Measurements from ENCODE around the gene TMEM106B. TPM values are rescaled to one million over a fixed set of nuclear protein-coding genes. Genes with fewer than 3 reads are reported as not detected.
"Not testable (repeated sequence)": the region's sequence is repeated elsewhere in the genome, so short reads cannot be mapped to it uniquely, and the experiment has no call there.

TMEM106B gene
- total RNA-seq, 1 experiment from 2014 or later, result 33.7 TPM

DNA sequence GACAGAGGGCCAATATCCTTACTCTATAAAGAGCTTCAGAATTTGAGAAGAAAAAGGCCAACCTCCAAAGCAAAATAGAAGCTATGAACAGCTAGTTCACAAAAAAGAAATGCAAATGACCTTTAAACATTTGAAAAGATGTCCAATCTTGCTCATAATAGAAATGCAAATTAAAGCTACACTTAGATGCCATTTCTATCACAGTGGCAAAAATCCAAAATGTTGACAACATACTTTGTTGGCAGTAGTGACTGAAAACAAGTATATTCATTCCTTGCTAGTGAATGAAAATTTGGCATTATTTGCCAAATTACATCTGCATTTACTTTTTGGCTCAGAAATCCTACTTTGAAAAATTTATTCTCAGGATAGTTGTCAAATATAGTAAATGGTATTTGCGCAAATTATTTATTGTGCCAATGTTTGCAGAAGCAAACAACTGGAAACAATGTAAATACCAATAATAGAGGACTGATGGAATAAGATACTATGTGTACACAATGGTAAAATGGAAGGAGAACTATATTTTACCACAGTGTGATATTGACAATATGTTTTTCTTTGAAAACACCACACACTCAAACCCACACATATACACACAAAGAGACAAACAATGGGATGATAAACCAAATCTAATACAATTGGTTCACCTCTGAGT lies 9.4 kb downstream of the TMEM106B start:
- no TSS peak for BruUV-seq (replicated peaks)
- Mint-ChIP-seq H3K4me3 (ENCODE audit: unreplicated experiment) (no peak overlapping the region), H3K4me1 (ENCODE audit: insufficient read depth, unreplicated experiment) (peaks cover 5% of the 10 kb centered on the region), H3K9me3 (ENCODE audit: unreplicated experiment) (no peaks in the 10 kb centered on the region), H3K27me3 (ENCODE audit: insufficient read depth, unreplicated experiment) (no peaks in the 10 kb centered on the region), H3K27ac (ENCODE audit: low read depth, unreplicated experiment) (no peak overlapping the region), H3K36me3 (ENCODE audit: insufficient read depth, unreplicated experiment) (peaks cover 70% of the 10 kb centered on the region)
- intact Hi-C loops (cut with micrococcal nuclease), result no loop called here
- TF ChIP-seq, protein P1, sequence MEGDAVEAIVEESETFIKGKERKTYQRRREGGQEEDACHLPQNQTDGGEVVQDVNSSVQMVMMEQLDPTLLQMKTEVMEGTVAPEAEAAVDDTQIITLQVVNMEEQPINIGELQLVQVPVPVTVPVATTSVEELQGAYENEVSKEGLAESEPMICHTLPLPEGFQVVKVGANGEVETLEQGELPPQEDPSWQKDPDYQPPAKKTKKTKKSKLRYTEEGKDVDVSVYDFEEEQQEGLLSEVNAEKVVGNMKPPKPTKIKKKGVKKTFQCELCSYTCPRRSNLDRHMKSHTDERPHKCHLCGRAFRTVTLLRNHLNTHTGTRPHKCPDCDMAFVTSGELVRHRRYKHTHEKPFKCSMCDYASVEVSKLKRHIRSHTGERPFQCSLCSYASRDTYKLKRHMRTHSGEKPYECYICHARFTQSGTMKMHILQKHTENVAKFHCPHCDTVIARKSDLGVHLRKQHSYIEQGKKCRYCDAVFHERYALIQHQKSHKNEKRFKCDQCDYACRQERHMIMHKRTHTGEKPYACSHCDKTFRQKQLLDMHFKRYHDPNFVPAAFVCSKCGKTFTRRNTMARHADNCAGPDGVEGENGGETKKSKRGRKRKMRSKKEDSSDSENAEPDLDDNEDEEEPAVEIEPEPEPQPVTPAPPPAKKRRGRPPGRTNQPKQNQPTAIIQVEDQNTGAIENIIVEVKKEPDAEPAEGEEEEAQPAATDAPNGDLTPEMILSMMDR (IDR thresholded peaks at IDR 0.05; ENCODE audit: unreplicated experiment), result no peak
- CTCF ChIA-PET, result no interaction called here
- POLR2A ChIA-PET, result no interaction called here
- no peak for DNase-seq (ENCODE audit: unreplicated experiment)

DNA sequence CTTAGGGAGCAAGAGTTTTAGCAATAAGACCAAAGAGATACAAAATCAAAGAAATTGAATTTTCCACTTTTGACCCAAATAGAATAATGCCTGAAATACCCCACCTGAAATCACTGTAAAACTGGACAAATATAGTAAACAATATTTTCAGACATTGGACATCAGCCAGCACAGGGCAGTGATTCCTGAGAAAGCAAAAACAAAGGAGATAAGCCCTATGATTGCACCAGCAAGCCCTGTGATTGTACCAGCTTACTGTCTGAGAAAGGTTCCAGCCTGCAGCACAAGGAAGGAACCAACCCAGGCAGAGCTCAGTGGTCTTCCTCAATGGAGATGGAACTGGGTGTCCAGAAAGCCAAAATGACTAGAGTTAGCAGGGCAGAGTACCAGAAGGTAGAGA lies 10.3 kb downstream of the TMEM106B start:
- no peak overlapping the region for H3K27ac Mint-ChIP-seq (ENCODE audit: low read depth, unreplicated experiment)

GRCh38 chr7:12222889-12223579 lies 11.9 kb downstream of the TMEM106B start:
- intact Hi-C loops (cut with micrococcal nuclease), result no loop called here
- DNase-seq (ENCODE audit: unreplicated experiment), result no peak
- H3K4me3 Mint-ChIP-seq (ENCODE audit: unreplicated experiment), result no peak overlapping the region
- peaks cover 76% of the 10 kb centered on the region for H3K36me3 Mint-ChIP-seq (ENCODE audit: insufficient read depth, unreplicated experiment)
- H3K4me1 Mint-ChIP-seq (ENCODE audit: insufficient read depth, unreplicated experiment), result no peaks in the 10 kb centered on the region
- BruUV-seq (replicated peaks), result no TSS peak
- no peaks in the 10 kb centered on the region for H3K9me3 Mint-ChIP-seq (ENCODE audit: unreplicated experiment)
- TF ChIP-seq, protein P1 (IDR thresholded peaks at IDR 0.05; ENCODE audit: unreplicated experiment), result no peak
- CTCF ChIA-PET, result interaction anchor here (0.6 kb wide), 2 partner anchors 7 to 15 kb away, joined by 3 read pairs; no protein-coding TSS in a partner anchor
- H3K27me3 Mint-ChIP-seq (ENCODE audit: insufficient read depth, unreplicated experiment), result no peaks in the 10 kb centered on the region
- H3K27ac Mint-ChIP-seq (ENCODE audit: low read depth, unreplicated experiment), result no peak overlapping the region
- POLR2A ChIA-PET, result no interaction called here

More for the DNA sequence above, 10.3 kb downstream of the TMEM106B start:
- Mint-ChIP-seq H3K9me3 (ENCODE audit: unreplicated experiment) (no peaks in the 10 kb centered on the region), H3K36me3 (ENCODE audit: insufficient read depth, unreplicated experiment) (peaks cover 79% of the 10 kb centered on the region), H3K4me1 (ENCODE audit: insufficient read depth, unreplicated experiment) (peaks cover 5% of the 10 kb centered on the region), H3K4me3 (ENCODE audit: unreplicated experiment) (no peak overlapping the region), H3K27me3 (ENCODE audit: insufficient read depth, unreplicated experiment) (no peaks in the 10 kb centered on the region)
- BruUV-seq (replicated peaks), result no TSS peak
- TF ChIP-seq, protein P1 (IDR thresholded peaks at IDR 0.05; ENCODE audit: unreplicated experiment), result no peak
- no peak for DNase-seq (ENCODE audit: unreplicated experiment)
- intact Hi-C loops (cut with micrococcal nuclease), result no loop called here
- POLR2A ChIA-PET, result interaction anchor here (0.6 kb wide), 1 partner anchor 12 kb away, joined by 3 read pairs; no protein-coding TSS in a partner anchor
- CTCF ChIA-PET, result interaction anchor here (1.2 kb wide), 1 partner anchor 101 kb away, joined by 3 read pairs; no protein-coding TSS in a partner anchor

- H3K9me3 Mint-ChIP-seq (ENCODE audit: unreplicated experiment); H3K27me3 Mint-ChIP-seq (ENCODE audit: insufficient read depth, unreplicated experiment); H3K27ac Mint-ChIP-seq (ENCODE audit: low read depth, unreplicated experiment); BruUV-seq (replicated peaks); DNase-seq (ENCODE audit: unreplicated experiment); intact Hi-C loops (cut with micrococcal nuclease); H3K4me3 Mint-ChIP-seq (ENCODE audit: unreplicated experiment); POLR2A ChIA-PET; H3K4me1 Mint-ChIP-seq (ENCODE audit: insufficient read depth, unreplicated experiment): not testable (repeated sequence)
- peaks cover 61% of the 10 kb centered on the region for H3K36me3 Mint-ChIP-seq (ENCODE audit: insufficient read depth, unreplicated experiment)
- CTCF ChIA-PET, result interaction anchor here (0.7 kb wide), 1 partner anchor 18 kb away, joined by 3 read pairs; no protein-coding TSS in a partner anchor
These were observed 13.9 kb downstream of the TMEM106B start for GRCh38 chr7:12225017-12225416.
